Spleen (tissue), 7 donors: ENCODE data around the gene RNF115.

ENCODE experiments used
- CTCF ChIP-seq, 11 experiments: fragments of 200-600 bp in 7 of 11; fragments of 450-650 bp in 4 of 11; sonication (generic) in 4 of 11; IDR thresholded peaks in 8 of 11; conservative IDR thresholded peaks in 3 of 11; 1 replicate in 7 of 11; 2 replicates in 4 of 11; pipeline versions ENCODE4 v1.4.0 to v1.8.0; 2016 to 2021; ENCODE audit warnings: antibody characterized with exemption in 11 of 11, inconsistent platforms in 4 of 11, mild to moderate bottlenecking in 1 of 11
- POLR2A ChIP-seq, 3 donors: fragments of 450-650 bp; IDR thresholded peaks; one replicate each; pipeline ENCODE4 v1.5.1; 2017; ENCODE audit warnings: antibody characterized with exemption in 3 of 3, mild to moderate bottlenecking in 1 of 3
- POLR2AphosphoS5 ChIP-seq, 3 donors: sonication (generic); formaldehyde crosslinking; IDR thresholded peaks; one replicate each; pipeline ENCODE4 v1.5.1; 2017; ENCODE audit warnings: antibody characterized with exemption in 3 of 3
- donor health status: DM: no; HTN: no; CAD: no; lungs with moderate emphysema.
- donor health status: DM: no; HTN: no; CAD: no.
- donor health status: DM: no; HTN: no; CAD: no.

GRCh38 chr1:145849356-145850160 lies 25.7 kb upstream of the RNF115 start:
- TF ChIP-seq CTCF (IDR thresholded peaks at IDR 0.05 in 8 of 11, conservative IDR thresholded peaks at IDR 0.05 in 3 of 11) (peak in 3 of 11 experiments; percentile 16 to 20 (median 18)), POLR2A (IDR thresholded peaks at IDR 0.05) (no peak), POLR2AphosphoS5 (IDR thresholded peaks at IDR 0.05) (peak in 1 of 3 donors; percentile 39)
